Erythroblast (primary cell): ENCODE measurements around the gene NOL4L.

Source experiments
- DNase-seq, 2 experiments: peaks; one replicate each; lab custom pipeline; 2025; lab: John Stamatoyannopoulos, UW
- GATA1 ChIP-seq: IDR thresholded peaks from 2 replicates; pipeline ENCODE4 v1.6.1; 2011; ENCODE audit warnings: low read depth, mild to moderate bottlenecking, control low read depth, low read length, moderate library complexity
- POLR2A ChIP-seq: IDR thresholded peaks from 2 replicates; pipeline ENCODE4 v1.6.1; 2011; ENCODE audit warnings: mild to moderate bottlenecking, low read length

The NOL4L gene

GRCh38 chr20:32448306-32449056 is 136.7 kb downstream of the NOL4L start:
- TF ChIP-seq GATA1 (no peak), POLR2A (no peak)
- DNase-seq = no peak

GRCh38 chr20:32447136-32448027 is 137.8 kb downstream of the NOL4L start:
- DNase-seq = no peak
- TF ChIP-seq POLR2A (no peak), GATA1 (no peak)

GRCh38 chr20:32446301-32447100 is 138.6 kb downstream of the NOL4L start:
- DNase-seq = no peak
- TF ChIP-seq GATA1 (no peak), POLR2A (no peak)

GRCh38 chr20:32445539-32446273 is 139.4 kb downstream of the NOL4L start:
- DNase-seq = no peak
- TF ChIP-seq GATA1 (no peak), POLR2A (no peak)

GRCh38 chr20:32444474-32445220 is 140.5 kb downstream of the NOL4L start:
- TF ChIP-seq POLR2A = no peak
- TF ChIP-seq GATA1 = no peak
- DNase-seq = no peak

- DNase-seq = no peak
These were observed 141.7 kb downstream of the NOL4L start for GRCh38 chr20:32443386-32443974.

GRCh38 chr20:32442630-32443373 is 142.3 kb downstream of the NOL4L start:
- TF ChIP-seq GATA1 (no peak), POLR2A (no peak)
- no peak for DNase-seq

More at GRCh38 chr20:32443386-32443974, 141.7 kb downstream of the NOL4L start:
- TF ChIP-seq GATA1 (no peak), POLR2A (no peak)

GRCh38 chr20:32441638-32442037 is 143.5 kb downstream of the NOL4L start:
- no peak for TF ChIP-seq POLR2A
- no peak for TF ChIP-seq GATA1
- no peak for DNase-seq

- DNase-seq = no peak
These were observed 144.4 kb downstream of the NOL4L start for GRCh38 chr20:32440758-32441078.

GRCh38 chr20:32440069-32440757 is 144.9 kb downstream of the NOL4L start:
- DNase-seq = no peak
- TF ChIP-seq POLR2A (no peak), GATA1 (no peak)

More at GRCh38 chr20:32440758-32441078, 144.4 kb downstream of the NOL4L start:
- TF ChIP-seq GATA1 (no peak), POLR2A (no peak)

- peak; percentile 21 to 44 for DNase-seq
- TF ChIP-seq GATA1 (no peak), POLR2A (no peak)
These were observed 145.9 kb downstream of the NOL4L start for GRCh38 chr20:32439132-32439829.
